ENCODE measurements around the gene HNRNPUL1.

DNA sequence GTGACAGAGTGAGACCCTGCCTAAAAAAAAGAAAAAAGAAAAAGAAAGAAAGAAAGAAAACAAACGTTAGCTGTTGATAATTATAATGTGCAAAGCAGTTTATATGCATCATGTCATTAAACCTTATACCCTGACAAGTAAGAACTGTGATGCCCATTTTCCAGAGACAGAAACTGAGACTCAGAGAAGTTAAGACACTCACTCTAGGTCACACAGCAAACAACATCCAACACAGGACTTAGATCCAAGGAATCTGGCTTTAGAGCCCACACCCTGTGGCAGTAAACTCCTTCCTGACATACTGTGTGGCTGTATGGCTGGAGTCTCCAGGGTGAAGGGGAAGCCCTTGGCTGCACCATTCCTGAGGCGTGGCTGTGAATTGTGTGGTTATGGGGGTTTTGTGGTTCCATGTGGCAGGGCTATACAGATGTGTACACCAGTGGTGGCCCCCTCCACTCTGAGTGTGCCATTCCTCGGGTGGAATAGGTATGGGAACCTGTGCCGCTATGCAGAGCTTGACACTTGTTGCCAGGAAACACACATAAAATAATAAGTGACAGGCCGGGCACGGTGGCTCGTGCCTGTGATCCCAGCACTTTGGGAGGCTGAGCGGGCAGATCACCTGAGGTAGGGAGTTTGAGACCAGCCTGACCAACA lies 29.5 kb upstream of the HNRNPUL1 start:
- TF ChIP-seq ZNF384 (IDR thresholded peaks at IDR 0.05) (no peak), FOXM1 (IDR thresholded peaks at IDR 0.05; ENCODE audit: borderline replicate concordance) (no peak), BHLHE40 (IDR thresholded peaks at IDR 0.05; ENCODE audit: borderline replicate concordance) (no peak), HDGF (IDR thresholded peaks at IDR 0.05; ENCODE audit: borderline replicate concordance) (no peak), ARNT (IDR thresholded peaks at IDR 0.05) (no peak), LEF1 (IDR thresholded peaks at IDR 0.05; ENCODE audit: borderline replicate concordance) (no peak), FOXA1 (IDR thresholded peaks at IDR 0.05) (no peak), TARDBP (IDR thresholded peaks at IDR 0.05) (no peak), CTBP1 (IDR thresholded peaks at IDR 0.05; ENCODE audit: borderline replicate concordance) (no peak), SUZ12 (IDR thresholded peaks at IDR 0.05) (no peak), SP1 (IDR thresholded peaks at IDR 0.05) (no peak), ELF4 (IDR thresholded peaks at IDR 0.05) (no peak), NFRKB (IDR thresholded peaks at IDR 0.05) (no peak)
- TF ChIP-seq, protein P1, sequence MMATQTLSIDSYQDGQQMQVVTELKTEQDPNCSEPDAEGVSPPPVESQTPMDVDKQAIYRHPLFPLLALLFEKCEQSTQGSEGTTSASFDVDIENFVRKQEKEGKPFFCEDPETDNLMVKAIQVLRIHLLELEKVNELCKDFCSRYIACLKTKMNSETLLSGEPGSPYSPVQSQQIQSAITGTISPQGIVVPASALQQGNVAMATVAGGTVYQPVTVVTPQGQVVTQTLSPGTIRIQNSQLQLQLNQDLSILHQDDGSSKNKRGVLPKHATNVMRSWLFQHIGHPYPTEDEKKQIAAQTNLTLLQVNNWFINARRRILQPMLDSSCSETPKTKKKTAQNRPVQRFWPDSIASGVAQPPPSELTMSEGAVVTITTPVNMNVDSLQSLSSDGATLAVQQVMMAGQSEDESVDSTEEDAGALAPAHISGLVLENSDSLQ (IDR thresholded peaks at IDR 0.05), result 0 out of 2 replicates have a peak, but pooled peaks have one; percentile 38

All from HEK293T (cell line).